ENCODE measurements around the gene ADRB2.

ADRB2 gene

DNA sequence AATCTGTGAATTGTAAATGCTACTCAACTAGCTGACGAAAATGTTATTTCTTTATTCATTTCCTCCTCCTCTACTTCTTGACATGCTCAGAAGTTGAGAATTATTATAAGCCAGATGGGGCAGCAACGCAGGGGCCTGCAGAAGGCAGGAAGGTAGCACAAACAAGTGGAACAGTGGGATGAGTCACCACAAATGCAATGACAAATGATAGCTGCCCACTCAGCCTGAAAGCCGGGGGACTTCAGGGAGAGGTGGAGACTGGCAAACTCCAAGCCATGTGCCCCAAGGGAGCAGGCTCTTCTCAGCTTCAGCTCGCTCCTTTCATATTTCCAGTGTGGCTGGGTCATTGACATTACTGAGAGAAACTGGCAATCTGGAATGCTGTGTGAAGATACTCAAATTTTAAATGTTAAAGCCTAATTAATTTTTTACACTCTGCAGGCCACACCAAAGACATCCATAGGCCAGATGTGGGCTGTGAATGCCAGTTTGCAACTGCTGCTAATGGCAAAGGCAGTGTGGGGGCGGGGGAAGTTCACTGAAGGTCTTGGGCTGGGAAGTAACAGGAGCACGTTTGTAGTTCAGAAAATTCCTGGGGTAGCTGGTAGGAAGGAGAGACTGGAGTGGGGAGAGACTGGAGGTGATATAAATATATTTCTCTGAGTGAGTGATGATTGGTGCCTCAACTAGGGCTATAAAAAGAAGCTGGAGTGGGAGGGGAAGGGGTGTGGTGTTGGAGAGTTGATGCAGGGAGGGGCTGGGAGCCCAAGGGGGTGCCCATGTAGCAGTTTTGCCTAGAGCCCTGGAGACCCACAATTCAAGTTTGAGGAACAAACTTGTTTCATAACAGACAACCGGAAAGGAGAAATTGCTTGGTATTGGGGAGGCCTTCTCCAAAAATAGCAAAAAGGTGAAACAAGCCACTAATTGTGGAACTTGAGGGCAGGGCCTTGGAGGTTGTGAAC, 20.8 kb upstream of the ADRB2 start:
- no peak for DNase-seq

DNA sequence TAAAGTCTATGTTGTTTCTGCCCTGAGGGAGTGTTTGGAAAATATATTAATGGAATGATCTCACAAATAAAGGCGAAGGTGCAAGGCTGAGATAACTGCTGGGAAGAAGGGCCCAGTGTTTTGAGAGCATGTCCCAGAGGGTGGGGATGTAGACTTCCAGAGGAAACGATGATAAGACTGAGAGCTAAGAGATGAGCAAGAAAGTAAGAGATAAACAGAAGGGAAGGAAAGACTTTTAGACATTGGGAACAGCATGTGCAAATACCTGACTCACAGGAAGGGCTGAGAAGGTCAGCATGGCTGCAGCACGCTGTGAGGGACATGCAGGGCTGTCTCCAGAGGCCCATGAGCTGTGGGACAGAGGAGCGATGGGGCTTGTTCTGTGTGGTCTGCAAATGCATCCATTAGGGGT, 19.9 kb upstream of the ADRB2 start:
- no peak for DNase-seq

DNA sequence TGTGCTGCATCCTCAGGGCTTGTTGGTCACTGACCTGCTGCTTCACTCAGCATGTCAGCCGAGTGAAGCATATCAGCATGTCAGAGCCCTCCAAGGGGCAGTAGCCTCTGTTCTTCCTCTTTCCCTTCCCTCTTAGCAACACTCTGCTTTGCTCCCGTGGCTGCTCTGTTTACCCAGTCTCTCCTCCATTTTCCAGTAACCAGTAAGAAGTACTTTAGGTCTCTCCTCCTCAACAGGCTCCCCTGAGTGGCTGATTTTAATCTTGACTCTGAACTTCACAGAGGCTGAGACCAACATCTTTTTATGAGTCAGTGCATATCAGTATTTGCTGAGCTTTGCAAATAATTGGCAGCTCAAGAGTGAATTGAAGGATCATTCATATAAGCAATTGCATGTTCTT, 18.6 kb upstream of the ADRB2 start:
- DNase-seq, result no peak

DNA sequence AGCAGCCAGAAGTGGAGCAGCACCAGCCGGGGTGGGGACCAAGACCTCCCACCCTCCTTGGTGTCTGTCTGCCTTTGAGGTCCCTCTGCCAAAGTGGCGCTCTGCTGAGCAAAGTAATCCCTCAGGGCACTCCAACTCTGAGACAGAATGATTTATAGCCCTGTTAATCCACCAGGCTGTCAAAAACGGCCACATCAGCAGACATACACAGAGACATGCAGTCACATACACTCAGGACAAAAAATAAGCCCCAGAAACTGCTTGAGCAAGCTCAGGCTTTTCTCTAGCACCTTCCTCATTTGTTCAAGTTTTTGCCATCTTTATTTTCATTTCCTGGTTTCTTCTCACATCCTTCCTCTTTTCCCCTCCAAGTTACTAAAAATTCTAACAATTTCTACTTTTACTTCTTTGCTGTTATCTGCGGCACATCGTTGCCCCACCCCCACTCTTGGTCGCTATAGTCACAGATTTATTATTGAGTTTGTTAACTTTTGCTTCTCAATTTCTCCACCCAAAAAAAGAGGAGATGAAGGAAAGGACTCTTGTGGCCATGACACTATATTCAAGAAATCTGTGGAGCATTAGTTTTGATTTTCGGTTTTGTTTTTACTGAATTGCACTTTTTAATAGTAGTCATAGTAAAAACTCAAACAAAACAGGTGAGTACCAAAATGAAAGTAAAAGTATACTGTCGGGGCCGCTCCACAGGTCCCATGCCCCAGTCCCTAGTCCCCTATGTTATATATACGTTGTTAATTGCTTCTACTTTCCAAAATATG, 17.4 kb upstream of the ADRB2 start:
- DNase-seq, result no peak

DNA sequence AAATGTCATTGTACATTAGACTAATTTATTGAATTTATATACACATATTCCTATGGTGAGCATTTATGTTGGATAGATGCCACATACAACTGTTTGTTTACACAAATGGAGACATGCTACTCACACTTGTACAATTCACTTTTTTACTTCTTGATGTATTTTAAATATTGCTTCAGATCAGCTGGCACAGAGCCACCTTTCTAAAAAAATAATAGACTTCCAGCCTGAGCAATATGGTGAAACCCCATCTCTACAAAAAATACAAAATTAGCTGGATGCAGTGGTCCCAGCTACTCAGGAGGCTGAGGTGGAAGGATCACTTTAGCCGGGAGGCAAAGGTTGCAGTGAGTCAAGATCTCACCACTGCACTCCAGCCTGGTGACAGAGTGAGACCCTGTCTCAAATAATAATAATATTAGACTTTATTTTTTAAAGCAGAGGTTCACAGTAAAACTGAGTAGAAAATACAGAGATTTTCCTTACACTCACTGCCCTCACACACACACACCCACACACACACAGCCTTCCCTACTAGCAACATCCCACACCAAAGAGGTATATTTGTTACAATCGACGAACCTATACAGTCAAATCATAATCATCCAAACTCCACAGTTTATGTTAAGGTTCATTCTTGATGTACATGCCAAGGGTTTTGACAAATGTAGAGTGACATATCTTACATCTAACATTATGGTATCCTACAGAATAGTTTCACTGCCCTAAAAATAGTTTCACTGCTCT, 16.5 kb upstream of the ADRB2 start:
- no peak for DNase-seq

DNA sequence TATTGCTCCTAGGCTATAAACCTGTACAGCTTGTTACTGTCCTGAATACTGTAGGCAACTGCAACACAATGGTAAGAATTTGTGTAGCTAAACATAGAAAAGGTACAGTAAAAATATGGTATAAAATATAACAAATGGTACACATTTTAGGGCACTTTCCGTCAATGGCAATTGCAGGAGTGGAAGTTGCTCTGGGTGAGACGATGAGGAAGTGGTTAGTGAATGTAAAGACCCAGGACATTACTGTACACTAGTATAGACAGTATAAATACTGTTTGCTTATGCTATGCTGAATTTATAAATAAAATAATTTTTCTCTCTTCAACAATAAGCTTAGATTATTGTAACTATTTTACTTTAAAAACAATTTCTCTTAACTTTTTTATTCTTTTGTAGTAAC, 15.6 kb upstream of the ADRB2 start:
- DNase-seq, result no peak

DNA sequence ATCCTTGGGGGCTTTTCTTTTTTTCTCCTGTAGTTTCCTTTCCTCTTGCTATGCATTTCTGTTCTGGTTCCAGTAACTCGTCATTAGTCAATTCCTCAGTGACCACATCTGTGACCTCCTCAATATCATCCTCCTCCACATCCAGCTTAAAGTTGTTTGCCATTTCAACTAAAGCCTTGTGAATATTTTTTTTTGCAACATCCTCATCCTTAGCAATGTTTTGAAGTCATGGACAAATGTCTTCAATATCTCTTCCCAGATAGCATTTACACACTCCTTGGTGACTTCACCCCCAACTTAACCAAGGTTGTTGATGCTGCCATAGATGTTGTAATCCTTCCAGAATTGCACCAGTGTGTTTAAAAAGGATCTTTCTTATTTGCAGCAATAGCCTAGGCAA, 14.7 kb upstream of the ADRB2 start:
- DNase-seq, result no peak

DNA sequence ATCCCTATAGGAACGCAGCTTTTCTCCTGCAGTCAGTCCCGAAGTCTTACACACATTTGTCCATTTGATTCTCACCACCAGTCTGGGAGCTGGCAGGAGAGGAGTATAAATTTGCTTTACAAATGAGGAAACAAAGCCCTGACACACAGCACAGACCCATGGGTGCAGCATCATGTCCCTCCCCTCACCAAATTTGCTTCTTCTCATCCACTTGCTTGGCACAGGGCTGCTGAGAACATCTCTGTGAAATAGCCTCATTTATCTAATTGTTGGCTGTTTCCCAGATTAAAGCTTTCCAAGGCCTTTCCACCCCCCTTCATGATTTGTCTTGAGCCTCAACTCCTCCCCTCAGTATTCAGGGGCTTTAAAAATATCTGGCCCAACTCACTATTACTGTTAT, 11.3 kb upstream of the ADRB2 start:
- no peak for DNase-seq

DNA sequence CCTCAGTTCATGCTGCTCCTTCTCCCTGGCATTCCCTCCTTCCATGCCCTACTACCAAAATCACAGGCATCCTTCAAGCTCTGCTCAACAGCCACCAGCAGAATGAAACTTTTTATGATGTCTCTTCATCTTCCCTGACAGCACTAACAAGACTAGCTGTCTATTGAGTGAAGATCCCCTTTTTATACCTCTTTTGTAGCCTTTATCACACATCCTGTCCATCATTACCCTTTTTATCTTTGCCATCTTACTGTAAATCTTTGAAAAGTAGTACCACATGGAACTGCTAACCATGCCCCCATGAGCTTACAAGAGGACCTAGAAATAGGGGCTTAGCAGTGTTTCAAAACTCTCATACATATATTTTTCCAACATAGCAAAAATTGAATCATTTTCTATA, 10.8 kb upstream of the ADRB2 start:
- DNase-seq, result no peak

DNA sequence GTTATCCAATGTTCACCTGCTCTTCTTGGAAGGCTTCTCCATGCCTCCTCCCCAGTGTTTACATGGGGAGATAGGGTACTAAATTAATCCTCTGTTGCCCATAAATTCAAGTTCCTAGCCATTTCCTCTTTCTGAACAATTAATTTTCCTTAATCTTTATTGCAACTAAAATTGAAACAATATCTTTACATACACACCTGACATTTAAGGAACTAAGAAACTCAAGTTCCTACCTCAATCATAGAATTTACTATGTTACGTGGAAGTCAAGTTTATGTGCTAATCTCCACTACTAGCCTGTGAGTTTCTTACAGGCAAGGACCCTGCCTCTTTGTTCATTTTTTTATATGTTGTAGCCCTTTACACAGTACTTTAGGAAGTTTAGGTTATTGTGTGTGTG, 10.1 kb upstream of the ADRB2 start:
- DNase-seq, result no peak

DNA sequence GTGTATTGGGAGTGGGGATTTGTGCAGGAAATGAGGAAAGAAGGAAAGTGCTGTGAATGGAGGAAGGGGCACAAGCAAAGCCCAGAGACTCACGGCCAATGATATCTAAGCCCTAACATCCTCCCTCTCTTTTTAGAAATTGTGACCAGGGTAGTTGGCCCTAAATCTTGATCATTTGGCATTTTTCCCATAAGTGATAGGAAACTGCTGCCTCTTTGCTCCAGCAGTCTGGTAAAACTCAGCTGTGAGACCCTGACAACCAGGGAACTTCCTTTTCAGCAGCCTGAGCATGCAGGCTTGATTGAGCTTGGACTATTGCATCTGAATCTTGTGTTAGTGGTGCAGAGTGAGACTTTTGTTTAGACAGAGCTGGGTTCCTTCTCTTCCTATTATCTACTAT, 9.6 kb upstream of the ADRB2 start:
- DNase-seq, result no peak

DNA sequence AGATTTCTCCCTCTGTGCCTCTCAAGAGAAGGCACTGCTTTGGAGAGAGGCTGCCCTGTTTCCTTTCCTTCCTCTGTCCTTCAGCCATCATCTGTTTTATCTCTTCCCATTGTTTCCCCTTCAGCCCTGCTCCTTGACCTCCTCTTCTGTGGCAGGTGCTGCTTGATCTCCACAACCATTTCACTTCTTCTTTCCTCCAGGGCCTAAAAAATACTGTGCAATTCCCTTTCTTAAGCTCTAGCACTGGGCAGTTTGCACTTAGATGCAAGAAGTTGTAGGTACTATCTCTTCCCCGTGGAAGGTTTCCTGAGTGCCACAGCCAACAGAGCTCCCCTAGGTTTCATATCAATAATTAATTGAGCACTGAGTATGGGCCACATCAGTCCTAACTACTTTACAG, 8.8 kb upstream of the ADRB2 start:
- DNase-seq, result no peak

DNA sequence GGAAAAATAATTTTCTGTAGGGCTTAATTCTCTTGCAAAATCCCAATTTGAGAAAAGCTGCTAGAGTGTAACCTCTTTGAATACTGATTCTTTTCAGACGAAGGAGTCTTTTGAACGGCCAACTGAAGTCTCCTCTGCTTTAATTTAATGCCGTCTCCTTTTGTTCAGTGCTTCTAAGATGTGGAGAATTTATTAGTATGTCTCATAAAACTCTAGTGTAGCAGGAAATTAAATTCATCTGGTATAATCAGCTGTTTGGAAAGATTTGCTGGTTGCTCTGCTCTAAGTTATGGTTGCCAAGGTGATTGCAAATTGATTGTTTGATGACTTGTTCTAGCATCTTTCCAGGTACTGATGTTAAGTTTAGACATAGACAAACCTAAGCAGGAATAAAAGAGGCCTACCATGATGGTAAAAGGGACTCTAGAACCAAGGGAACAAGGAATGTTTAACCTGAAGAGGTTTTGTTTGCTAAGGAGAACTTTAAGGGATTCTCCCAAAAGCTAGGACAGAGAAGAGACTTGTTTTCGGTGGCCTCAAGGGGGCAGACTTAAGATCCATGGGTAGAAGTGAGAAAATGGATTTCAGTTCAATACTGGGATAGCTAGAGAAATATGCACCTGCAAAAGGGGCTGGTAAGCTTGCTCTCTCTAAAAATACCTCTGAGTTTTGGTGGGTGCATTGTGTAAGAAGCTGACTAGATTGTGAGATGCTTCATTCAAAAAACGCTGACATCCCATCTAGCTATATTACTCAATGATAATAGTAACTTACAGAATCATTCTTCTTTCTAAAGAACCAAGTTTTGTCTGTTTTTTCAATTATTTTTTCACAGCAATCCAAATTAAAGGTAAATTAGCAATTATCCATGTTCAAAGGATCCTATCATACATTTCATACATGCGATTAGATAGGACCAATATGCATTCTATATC, 5.7 kb upstream of the ADRB2 start:
- DNase-seq, result no peak

DNA sequence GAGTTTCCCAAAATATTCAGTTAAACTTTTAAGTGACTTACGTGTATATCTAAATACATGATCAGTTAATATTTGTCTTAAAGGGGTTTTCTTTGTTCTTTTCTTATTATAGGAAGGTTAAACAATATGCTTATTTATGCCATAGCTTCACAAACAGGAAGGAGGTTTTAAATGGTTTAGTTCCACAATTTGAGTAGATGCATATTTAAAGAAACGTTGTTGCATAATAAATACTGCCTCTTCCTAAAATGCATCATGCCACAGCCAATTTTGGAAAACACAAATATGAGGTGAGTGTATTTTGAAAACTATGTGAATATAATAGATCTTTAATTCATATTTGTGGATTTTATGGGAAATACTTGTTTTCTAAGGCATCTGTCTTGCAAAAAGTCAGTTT, 2.5 kb upstream of the ADRB2 start:
- DNase-seq, result no peak

DNA sequence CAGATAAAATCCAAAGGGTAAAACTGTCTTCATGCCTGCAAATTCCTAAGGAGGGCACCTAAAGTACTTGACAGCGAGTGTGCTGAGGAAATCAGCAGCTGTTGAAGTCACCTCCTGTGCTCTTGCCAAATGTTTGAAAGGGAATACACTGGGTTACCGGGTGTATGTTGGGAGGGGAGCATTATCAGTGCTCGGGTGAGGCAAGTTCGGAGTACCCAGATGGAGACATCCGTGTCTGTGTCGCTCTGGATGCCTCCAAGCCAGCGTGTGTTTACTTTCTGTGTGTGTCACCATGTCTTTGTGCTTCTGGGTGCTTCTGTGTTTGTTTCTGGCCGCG, 727 bp upstream of the ADRB2 start:
- DNase-seq, result no peak

DNA sequence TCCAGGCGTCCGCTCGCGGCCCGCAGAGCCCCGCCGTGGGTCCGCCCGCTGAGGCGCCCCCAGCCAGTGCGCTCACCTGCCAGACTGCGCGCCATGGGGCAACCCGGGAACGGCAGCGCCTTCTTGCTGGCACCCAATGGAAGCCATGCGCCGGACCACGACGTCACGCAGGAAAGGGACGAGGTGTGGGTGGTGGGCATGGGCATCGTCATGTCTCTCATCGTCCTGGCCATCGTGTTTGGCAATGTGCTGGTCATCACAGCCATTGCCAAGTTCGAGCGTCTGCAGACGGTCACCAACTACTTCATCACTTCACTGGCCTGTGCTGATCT, 294 bp downstream of the ADRB2 start:
- DNase-seq, result no peak

DNA sequence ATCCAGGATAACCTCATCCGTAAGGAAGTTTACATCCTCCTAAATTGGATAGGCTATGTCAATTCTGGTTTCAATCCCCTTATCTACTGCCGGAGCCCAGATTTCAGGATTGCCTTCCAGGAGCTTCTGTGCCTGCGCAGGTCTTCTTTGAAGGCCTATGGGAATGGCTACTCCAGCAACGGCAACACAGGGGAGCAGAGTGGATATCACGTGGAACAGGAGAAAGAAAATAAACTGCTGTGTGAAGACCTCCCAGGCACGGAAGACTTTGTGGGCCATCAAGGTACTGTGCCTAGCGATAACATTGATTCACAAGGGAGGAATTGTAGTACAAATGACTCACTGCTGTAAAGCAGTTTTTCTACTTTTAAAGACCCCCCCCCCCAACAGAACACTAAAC, 1.3 kb downstream of the ADRB2 start:
- DNase-seq, result no peak

DNA sequence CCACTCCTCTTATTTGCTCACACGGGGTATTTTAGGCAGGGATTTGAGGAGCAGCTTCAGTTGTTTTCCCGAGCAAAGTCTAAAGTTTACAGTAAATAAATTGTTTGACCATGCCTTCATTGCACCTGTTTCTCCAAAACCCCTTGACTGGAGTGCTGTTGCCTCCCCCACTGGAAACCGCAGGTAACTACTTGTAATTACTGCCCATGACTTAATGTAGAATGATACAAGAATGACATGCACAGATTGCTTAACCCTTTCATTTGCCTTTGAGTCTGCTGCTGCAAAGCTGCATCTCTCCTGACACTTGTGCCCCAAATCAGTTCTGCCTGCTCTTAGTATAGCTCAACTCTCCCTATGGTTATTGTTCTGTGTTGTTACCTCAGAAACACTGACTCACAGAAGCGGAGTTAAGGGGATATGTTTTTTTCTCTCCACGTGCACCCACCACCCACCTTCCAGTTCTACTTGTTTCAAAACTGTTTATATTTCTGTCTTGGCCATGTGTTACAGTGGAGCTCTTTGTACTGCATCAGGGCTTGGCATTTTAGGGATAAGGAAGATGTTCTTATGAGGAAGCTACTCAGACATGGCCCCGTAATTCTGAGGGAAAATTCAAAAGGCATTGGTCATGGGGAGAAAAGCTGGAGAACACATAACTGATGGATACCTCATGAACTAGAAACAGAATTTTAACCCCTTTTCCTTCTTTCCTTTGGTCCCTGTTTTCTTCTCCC, 2.3 kb downstream of the ADRB2 start:
- no peak for DNase-seq

DNA sequence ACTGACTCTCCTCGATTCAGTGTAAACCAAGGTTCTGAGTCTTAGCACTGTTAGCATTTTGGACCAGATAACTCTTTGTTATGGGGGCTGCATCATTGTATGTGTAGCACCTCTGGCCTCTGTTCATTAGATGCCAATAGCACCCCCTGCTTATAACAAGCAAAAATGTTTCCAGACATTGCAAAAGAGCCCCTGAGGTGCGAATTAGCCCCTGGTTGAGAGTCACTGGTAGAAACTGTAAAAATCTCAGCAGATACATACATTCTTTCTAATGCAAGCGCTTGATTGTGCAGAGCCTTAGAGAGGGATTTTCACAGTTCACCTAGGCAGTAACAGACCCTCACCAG, 2.8 kb downstream of the ADRB2 start:
- DNase-seq, result no peak

DNA sequence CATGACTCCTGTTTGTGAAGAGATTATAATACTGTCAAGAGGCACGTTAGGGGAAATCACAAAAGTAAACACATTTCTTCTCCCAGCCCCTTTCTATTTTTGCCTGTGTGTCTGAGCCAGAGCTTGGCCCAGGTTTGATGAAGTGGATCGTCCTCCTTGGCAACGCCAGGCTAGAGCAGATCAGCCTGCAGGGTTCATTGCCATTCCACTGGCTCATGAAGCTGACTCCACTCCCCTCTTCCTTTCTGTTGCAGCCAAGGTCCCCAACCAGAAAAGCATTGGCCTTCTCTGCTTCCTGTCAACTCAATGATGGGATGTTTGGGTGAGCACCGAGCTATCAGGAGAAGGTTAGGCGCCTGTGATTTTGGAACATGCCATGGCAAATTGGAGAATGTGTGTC, 3.3 kb downstream of the ADRB2 start:
- DNase-seq, result no peak

DNA sequence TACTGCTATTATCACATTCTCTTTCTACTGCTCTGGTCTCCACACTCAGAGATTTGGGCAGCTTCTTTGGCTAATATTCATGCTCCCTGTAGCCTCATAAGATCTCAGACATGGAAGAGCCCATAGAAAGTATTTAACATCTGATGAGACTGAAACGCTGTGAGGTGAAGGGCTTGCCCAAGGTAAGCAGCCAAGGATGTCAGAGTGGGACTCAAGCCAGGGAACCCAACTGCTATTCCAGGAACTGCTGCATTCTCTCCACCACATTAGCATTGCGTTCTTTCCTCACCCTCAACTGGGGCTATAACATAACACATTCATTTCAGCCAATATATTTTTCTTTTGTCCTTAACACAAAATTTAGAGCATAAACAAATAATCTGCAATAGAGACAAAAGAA, 3.8 kb downstream of the ADRB2 start:
- DNase-seq, result no peak

All from NK-92 treated with Interleukin-12 subunit alpha and Interleukin-12 subunit beta, amount 100 ng/mL, for 24 hours (cell line).